NCI-H524 (cell line): Measurements from ENCODE around the gene ZBED3.
"Not testable (repeated sequence)": the region's sequence is repeated elsewhere in the genome, so short reads cannot be mapped to it uniquely, and the experiment has no call there.

Source experiments
- DNase-seq, 2 experiments: peaks; one replicate each; lab custom pipeline; 2025; lab: John Stamatoyannopoulos, UW

The ZBED3 gene

GRCh38 chr5:77086689-77087483 lies at the start of gene ZBED3:
ZBED3 (minus strand) TSS chr5:77087285; CDS start chr5:77077878, 9,407 bp downstream.
- DNase-seq: peak; percentile 74 to 88

GRCh38 chr5:77133061-77133758 lies 46.1 kb upstream of the ZBED3 start:
- DNase-seq: no peak

- no peak for DNase-seq
These were observed 44.3 kb upstream of the ZBED3 start for GRCh38 chr5:77131361-77131760.

- DNase-seq: peak in 1 of 2 experiments; percentile 23
These were observed 42.4 kb upstream of the ZBED3 start for GRCh38 chr5:77129391-77129990.

GRCh38 chr5:77128411-77129061 lies 41.5 kb upstream of the ZBED3 start:
- DNase-seq: no peak

- no peak for DNase-seq
These were observed 36.0 kb upstream of the ZBED3 start for GRCh38 chr5:77123057-77123456.

GRCh38 chr5:77120706-77121105 lies 33.6 kb upstream of the ZBED3 start:
- no peak for DNase-seq

- DNase-seq: no peak
These were observed 33.0 kb upstream of the ZBED3 start for GRCh38 chr5:77120086-77120485.

GRCh38 chr5:77117161-77117560 lies 30.1 kb upstream of the ZBED3 start:
- no peak for DNase-seq

- not testable (repeated sequence) for DNase-seq
These were observed 19.9 kb upstream of the ZBED3 start for GRCh38 chr5:77107035-77107434.

GRCh38 chr5:77104813-77105212 lies 17.7 kb upstream of the ZBED3 start:
- DNase-seq: no peak

GRCh38 chr5:77103457-77103856 lies 16.4 kb upstream of the ZBED3 start:
- DNase-seq: no peak

- DNase-seq: no peak
These were observed 15.5 kb upstream of the ZBED3 start for GRCh38 chr5:77102549-77102948.

GRCh38 chr5:77101298-77101697 lies 14.2 kb upstream of the ZBED3 start:
- no peak for DNase-seq

GRCh38 chr5:77095189-77095588 lies 8.1 kb upstream of the ZBED3 start:
- no peak for DNase-seq

GRCh38 chr5:77087484-77088261 lies 588 bp upstream of the ZBED3 start:
- no peak for DNase-seq

GRCh38 chr5:77086368-77086688 lies 757 bp downstream of the ZBED3 start:
- DNase-seq: no peak

GRCh38 chr5:77083088-77083487 lies 4.0 kb downstream of the ZBED3 start:
- DNase-seq: peak; percentile 28 to 55

GRCh38 chr5:77082280-77082679 lies 4.8 kb downstream of the ZBED3 start:
- no peak for DNase-seq

- no peak for DNase-seq
These were observed 6.2 kb downstream of the ZBED3 start for GRCh38 chr5:77080905-77081304.

- DNase-seq: not testable (repeated sequence)
These were observed 6.6 kb downstream of the ZBED3 start for GRCh38 chr5:77080479-77080878.

GRCh38 chr5:77077829-77078176 lies 9.3 kb downstream of the ZBED3 start:
- no peak for DNase-seq
